ENCODE results near the gene IL6R.
"Not testable (repeated sequence)": the region's sequence is repeated elsewhere in the genome, so short reads cannot be mapped to it uniquely, and the experiment has no call there.

Gene IL6R

DNA sequence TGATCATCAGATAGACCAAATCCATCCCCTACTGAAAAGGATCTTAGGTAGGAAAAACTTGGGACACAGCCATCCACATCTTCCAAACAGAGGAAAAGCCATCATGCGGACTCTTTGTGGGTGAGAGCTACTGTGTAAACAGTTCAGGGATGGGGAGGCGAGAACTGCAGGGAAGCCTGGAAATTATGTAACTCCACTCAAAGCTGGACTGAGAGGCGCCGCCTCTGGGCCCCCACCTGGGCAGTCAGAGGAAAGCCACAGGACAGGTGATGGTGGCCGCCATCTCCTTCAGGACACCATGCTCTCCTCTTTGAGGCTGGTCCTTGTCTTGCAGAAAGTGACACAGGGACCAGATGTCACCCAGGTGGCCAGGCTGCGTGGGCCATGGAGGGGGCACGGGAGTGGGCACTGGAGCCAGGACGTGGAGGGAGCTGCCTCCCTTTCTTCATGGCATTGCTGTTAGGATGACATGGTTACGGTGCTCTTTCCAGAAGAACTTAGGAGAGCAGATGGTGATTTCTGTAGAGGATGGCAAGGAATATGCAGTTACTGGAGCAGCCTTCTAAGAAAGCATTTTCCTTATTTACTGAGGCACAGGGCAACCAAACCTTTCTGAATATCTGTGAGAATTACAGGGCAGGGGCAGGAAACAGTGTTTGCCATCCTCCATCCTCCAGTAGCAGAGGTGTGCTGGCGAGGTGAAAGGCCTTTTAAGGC is 64.9 kb downstream of the IL6R start:
- no peak for DNase-seq (ENCODE audit: low read depth)

GRCh38 chr1:154471304-154471703 is 66.2 kb downstream of the IL6R start:
- no peak for DNase-seq (ENCODE audit: low read depth)
- H3K4me3 ChIP-seq (ENCODE audit: low read depth, low read length) = no peak overlapping the region

More for the DNA sequence above, 64.9 kb downstream of the IL6R start:
- H3K4me3 ChIP-seq (ENCODE audit: low read depth, low read length) = no peak overlapping the region

DNA sequence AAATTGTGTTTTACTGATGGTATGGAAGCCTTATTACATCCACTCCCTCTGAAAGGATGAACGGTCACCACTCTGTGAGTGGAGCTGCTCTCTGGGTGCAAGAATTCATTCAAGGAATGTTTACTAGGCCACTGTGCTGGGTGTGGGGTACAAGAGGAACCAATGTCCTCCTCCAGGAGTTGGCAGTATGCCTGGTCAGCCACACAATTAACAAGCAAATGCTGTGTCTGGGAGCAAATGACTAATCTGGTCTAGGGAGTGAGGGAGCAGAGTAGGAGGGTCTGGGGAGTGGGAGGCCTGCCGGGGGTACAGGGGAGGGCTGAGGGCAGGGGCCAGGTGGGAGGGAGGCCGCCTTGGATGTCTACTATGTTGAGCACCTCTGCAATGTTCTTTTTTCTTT is 69.7 kb downstream of the IL6R start:
- no peak overlapping the region for H3K4me3 ChIP-seq (ENCODE audit: low read depth, low read length)
- DNase-seq (ENCODE audit: low read depth) = peak; percentile 70

GRCh38 chr1:154476791-154477190 is 71.6 kb downstream of the IL6R start:
- no peak for DNase-seq (ENCODE audit: low read depth)
- H3K4me3 ChIP-seq (ENCODE audit: low read depth, low read length) = no peak overlapping the region

DNA sequence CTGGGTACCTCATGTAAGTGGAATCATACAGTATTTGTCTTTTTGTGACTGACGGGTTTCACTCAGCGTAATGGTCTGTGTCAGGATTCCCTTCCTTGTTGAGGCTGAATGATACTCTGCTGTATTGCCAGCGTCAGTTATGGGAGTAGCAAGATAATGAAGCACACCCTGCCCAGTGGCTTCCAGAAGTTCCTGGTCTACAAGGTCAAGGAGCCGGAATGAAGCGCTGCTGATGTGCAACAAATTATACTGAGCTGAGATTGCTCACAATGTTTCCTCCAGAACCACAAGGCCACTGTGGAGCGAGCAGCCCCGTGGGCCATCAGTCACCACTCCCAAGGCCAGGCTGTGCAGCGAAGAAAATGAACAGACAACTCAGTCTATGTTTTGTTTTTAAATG is 72.9 kb downstream of the IL6R start:
- no peak for DNase-seq (ENCODE audit: low read depth)
- H3K4me3 ChIP-seq (ENCODE audit: low read depth, low read length) = no peak overlapping the region

- DNase-seq (ENCODE audit: low read depth) = no peak
These were observed 73.5 kb downstream of the IL6R start for GRCh38 chr1:154478639-154479038.

GRCh38 chr1:154479764-154480421 is 74.8 kb downstream of the IL6R start:
- peak; percentile 40 for DNase-seq (ENCODE audit: low read depth)

More at GRCh38 chr1:154478639-154479038, 73.5 kb downstream of the IL6R start:
- H3K4me3 ChIP-seq (ENCODE audit: low read depth, low read length) = no peak overlapping the region

DNA sequence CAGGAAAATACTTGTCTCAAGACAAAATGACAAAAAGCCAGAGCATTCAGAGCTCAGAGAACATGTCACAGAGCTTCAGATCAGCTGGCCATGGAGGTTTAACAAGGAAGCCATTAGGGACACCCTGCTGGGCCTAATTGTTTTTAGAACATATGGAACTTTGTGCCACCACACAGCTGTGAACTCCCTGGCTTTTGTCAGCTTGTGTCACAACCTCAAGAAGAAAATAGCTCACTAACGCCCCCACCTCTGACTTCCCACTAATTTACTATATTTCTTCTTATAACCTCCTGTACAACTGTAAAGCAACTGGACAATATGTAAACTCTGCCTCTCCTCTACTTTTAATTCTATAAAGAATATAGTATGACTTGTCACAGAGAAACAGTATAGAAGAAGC is 75.9 kb downstream of the IL6R start:
- DNase-seq (ENCODE audit: low read depth) = no peak

More at GRCh38 chr1:154479764-154480421, 74.8 kb downstream of the IL6R start:
- no peak overlapping the region for H3K4me3 ChIP-seq (ENCODE audit: low read depth, low read length)

GRCh38 chr1:154483941-154484803 is 79.0 kb downstream of the IL6R start:
- peak; percentile 16 for DNase-seq (ENCODE audit: low read depth)
- H3K4me3 ChIP-seq (ENCODE audit: low read depth, low read length) = no peak overlapping the region

More for the DNA sequence above, 75.9 kb downstream of the IL6R start:
- H3K4me3 ChIP-seq (ENCODE audit: low read depth, low read length) = no peak overlapping the region

DNA sequence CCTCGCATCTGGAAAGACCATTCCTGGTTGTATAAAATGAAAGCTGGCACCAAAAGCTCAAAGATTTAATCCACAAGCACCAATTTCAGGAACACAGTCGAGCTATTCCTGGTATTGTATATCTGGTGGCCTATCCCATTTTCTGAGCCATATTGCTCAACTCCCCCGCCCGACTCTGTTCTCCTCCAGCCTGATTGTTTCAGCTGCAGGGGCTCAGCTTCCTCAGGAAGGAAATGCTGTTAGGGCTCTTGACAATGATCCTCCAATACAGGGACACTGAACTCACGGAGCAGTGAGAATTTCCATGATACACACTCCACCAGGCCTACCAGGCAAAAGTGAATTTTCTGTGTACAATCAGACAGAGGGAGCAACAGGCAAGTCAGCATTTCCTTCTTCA is 80.0 kb downstream of the IL6R start:
- H3K4me3 ChIP-seq (ENCODE audit: low read depth, low read length) = no peak overlapping the region
- DNase-seq (ENCODE audit: low read depth) = no peak

GRCh38 chr1:154485910-154486496 is 80.9 kb downstream of the IL6R start:
- no peak overlapping the region for H3K4me3 ChIP-seq (ENCODE audit: low read depth, low read length)
- DNase-seq (ENCODE audit: low read depth) = no peak

- DNase-seq (ENCODE audit: low read depth); H3K4me3 ChIP-seq (ENCODE audit: low read depth, low read length): not testable (repeated sequence)
These were observed 81.6 kb downstream of the IL6R start for GRCh38 chr1:154486756-154487155.

DNA sequence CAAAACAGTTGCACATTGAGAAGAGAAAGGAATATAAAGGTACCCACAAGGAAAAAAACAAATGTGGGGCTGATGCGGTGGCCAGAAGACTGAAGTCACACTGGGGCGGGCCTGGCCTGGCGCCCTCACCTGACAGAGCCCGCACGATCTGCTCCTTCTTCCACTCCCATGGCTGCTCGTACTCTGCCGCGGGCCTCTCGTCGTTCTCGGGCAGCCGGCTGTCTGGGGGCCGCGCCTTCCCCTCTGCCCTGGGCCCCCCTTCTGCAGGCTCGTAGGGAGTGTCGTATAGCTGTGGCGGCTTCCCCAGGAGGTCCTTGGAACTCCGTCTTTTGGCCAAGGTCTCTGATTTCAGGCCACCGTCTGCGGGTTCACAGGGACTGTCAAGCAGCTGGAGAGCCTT is 83.8 kb downstream of the IL6R start:
- H3K4me3 ChIP-seq (ENCODE audit: low read depth, low read length) = no peak overlapping the region
- DNase-seq (ENCODE audit: low read depth) = no peak

- DNase-seq (ENCODE audit: low read depth) = no peak
- no peak overlapping the region for H3K4me3 ChIP-seq (ENCODE audit: low read depth, low read length)
These were observed 84.6 kb downstream of the IL6R start for GRCh38 chr1:154489695-154490274.

- H3K4me3 ChIP-seq (ENCODE audit: low read depth, low read length) = no peak overlapping the region
- DNase-seq (ENCODE audit: low read depth) = no peak
These were observed 85.2 kb downstream of the IL6R start for GRCh38 chr1:154490317-154490716.

DNA sequence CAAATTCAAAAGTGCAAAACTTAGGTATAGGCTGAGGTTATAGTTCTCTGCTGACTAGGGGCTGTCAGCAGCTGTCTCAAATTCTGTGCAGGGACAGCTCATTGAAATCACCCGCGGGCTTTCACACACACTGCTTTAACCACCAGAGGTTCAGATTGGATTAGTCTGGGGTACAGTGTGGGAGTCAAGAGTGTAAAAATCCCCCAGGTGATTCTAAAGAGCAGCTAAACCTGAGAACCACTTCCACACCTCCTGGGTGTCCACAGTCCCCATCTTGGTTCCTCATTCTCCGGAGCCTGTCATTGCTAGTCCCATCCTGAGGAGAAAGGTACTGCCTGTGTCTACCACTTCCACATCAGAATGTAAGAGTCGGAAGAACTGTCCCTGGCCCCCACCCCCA is 87.0 kb downstream of the IL6R start:
- H3K4me3 ChIP-seq (ENCODE audit: low read depth, low read length) = no peak overlapping the region
- no peak for DNase-seq (ENCODE audit: low read depth)

GRCh38 chr1:154493276-154493675 is 88.1 kb downstream of the IL6R start:
- no peak for DNase-seq (ENCODE audit: low read depth)
- H3K4me3 ChIP-seq (ENCODE audit: low read depth, low read length) = no peak overlapping the region

DNA sequence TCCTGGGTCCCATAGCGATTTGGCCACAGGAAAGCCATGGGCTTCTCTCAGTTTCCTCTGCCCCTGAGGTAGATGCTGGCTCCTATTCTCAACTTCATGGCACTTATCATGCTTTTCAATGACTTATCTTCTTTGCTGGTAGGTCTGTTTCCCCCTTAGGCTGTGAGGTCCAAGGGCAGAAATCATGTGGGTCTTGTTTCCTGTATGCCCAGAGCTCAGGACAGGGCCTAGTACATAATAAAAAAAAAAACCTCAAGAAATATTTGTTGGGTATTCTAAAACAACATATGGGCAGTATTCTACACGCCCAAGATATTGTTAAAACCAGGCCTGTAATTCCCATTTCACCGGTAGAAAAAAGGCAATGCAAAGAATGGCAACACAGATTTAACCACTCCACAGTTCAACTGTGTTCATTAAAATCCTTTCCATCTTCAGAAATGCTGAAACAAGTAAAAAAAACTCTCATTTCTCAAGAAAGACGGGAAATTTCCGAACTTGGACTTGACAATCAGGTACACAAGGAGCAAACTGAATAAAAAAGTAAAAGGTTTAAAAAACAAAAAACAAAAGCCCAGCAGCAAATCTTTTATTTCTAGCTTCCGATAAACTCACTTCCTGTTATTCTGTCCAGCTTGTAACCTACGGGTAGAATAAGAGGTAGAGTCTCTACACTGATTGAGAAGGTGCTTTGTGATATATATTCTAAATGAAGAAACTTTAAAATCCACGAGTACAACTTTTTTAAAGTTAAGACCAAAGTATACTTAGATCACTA is 90.5 kb downstream of the IL6R start:
- H3K4me3 ChIP-seq (ENCODE audit: low read depth, low read length) = no peak overlapping the region
- no peak for DNase-seq (ENCODE audit: low read depth)

DNA sequence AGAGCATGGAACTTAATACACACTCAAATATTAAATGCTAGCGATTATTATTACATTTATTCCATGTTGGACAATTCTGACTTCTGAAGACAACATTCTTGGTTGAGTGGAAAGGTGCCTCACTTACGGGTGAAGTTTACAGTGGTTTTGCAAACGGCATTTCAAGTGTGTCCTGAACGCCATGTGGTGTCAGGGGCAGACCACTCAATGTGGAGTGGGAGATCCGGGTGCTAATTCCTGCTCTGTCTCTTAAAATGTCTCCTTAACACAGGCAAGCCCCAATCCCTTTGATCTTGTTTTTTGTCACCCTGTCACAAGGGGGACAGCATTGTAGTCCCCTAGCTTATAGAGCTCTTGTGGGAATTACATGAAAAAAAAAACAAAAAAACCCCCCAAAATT is 91.2 kb downstream of the IL6R start:
- H3K4me3 ChIP-seq (ENCODE audit: low read depth, low read length) = no peak overlapping the region
- no peak for DNase-seq (ENCODE audit: low read depth)

All from skeletal muscle cell (primary cell).